GM12801 (cell line): ENCODE results near the gene PHEX.

Experiments used
- TF ChIP-seq, protein P1 (sequence below): IDR thresholded peaks from one replicate; pipeline ENCODE4 v1.5.1; 2011; ENCODE audit warnings: control low read depth; ENCODE audit not compliant: insufficient read length; ENCODE audit errors: extremely low read depth

The PHEX gene

DNA sequence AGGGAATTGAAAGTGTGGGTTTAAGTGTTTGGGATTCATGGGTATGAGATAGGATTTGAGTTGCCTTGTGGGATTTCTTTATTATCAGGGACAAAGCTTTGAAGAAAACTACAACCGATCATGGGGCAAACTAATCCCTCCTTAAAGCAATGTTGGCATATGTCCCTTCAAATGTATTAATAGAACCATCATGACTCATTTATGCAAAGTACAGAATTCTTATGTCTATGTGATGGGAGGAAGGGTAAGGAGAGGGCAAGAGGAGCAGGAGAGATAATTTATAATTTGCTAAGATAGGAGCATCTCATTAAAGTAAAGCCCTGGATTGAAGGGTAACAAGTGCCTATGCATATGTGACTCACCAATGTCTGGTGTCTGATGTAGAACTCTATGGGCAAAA lies 94.2 kb downstream of the PHEX start:
- TF ChIP-seq, protein P1, sequence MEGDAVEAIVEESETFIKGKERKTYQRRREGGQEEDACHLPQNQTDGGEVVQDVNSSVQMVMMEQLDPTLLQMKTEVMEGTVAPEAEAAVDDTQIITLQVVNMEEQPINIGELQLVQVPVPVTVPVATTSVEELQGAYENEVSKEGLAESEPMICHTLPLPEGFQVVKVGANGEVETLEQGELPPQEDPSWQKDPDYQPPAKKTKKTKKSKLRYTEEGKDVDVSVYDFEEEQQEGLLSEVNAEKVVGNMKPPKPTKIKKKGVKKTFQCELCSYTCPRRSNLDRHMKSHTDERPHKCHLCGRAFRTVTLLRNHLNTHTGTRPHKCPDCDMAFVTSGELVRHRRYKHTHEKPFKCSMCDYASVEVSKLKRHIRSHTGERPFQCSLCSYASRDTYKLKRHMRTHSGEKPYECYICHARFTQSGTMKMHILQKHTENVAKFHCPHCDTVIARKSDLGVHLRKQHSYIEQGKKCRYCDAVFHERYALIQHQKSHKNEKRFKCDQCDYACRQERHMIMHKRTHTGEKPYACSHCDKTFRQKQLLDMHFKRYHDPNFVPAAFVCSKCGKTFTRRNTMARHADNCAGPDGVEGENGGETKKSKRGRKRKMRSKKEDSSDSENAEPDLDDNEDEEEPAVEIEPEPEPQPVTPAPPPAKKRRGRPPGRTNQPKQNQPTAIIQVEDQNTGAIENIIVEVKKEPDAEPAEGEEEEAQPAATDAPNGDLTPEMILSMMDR, result no peak

- TF ChIP-seq, protein P1, result no peak
These were observed 96.8 kb downstream of the PHEX start for GRCh38 chrX:22128961-22129360.

DNA sequence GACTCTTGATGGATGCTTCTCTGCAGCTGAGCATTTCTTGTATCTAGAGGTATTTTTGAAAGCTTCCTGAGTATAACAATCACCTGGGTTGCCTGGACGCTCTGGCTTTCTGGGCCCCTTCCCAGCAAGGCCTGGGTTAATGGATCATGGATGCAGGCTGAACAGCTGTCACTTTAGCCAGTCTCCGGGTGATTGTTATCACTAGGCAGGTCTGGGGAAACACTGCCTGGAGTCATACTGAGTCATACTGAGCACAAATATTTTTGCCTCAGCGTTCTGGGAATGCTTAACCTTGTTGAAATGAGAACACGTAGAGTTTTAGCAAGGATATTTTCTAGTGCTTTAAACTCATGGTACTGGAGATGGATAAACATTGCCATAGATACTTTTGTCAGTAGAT lies 102.6 kb downstream of the PHEX start:
- TF ChIP-seq, protein P1, result no peak

GRCh38 chrX:22135171-22135711 lies 103.1 kb downstream of the PHEX start:
- TF ChIP-seq, protein P1, result no peak

- TF ChIP-seq, protein P1, result no peak
These were observed 104.0 kb downstream of the PHEX start for GRCh38 chrX:22135994-22136684.

DNA sequence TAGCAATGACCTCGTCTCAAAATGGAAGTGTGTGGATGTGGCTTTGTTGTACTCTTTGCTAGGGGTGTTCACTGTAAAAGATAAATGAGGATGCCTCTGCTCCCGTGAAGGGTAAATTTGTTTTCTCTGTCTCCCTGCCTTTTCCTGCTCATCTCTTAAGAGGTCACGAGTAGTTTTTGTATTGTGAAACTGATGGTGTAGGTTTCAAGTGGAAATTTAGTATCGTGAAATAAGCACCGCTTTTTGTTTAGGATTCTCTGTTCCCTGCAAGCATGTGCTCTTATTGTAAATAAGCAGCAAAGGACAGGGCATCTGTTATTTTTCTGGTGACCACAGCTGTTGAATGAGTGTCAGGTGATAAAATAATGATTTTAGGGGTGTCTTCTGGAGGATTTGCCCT lies 104.6 kb downstream of the PHEX start:
- TF ChIP-seq, protein P1, result no peak

GRCh38 chrX:22139822-22140221 lies 107.7 kb downstream of the PHEX start:
- TF ChIP-seq, protein P1, result no peak
